Measurements from ENCODE around the gene PIRT.

- TF ChIP-seq CTCF (conservative IDR thresholded peaks at IDR 0.05; ENCODE audit: low read length) (no peak; the same call in 1 of the 2 replicates), EZH2phosphoT487 (IDR thresholded peaks at IDR 0.05; ENCODE audit: borderline replicate concordance) (no peak)
These were observed 44.6 kb downstream of the PIRT start for GRCh38 chr17:10793256-10793655.

Data from Loucy (cell line).